Measurements from ENCODE around the gene GNAQ. TPM values are rescaled to one million over a fixed set of nuclear protein-coding genes. Genes with fewer than 3 reads are reported as not detected.

The GNAQ gene
- total and polyA plus RNA-seq, 10 donors = 4.4 to 52.3 (median 31.2) TPM

- no peak for DNase-seq
Measured at GRCh38 chr9:78046112-78046511, 14.5 kb upstream of the GNAQ start.

GRCh38 chr9:78044886-78045285, 13.3 kb upstream of the GNAQ start:
- H3K27me3 ChIP-seq (replicated peaks in 1 of 7) = peaks cover 0 to 12% (median 0%) of the 10 kb centered on the region in 7 donors
- WGBS, 5 donors = 50 to 92% (median 67%) methylated on average over 4 of the region's 4 CpGs
- no peak overlapping the region for H3K27ac ChIP-seq
- TF ChIP-seq POLR2AphosphoS5 (IDR thresholded peaks at IDR 0.05) (no peak), CTCF (IDR thresholded peaks at IDR 0.05 in 8 of 11, conservative IDR thresholded peaks at IDR 0.05 in 3 of 11) (no peak), POLR2A (IDR thresholded peaks at IDR 0.05) (no peak)
- no peaks in the 10 kb centered on the region for H3K4me1 ChIP-seq
- no peaks in the 10 kb centered on the region for H3K36me3 ChIP-seq
- no peak overlapping the region for H3K4me3 ChIP-seq
- DNase-seq = no peak
- no peaks in the 10 kb centered on the region for H3K9me3 ChIP-seq
- intact Hi-C loops (cut with DNase I; ENCODE audit: low total_unique reads) = no loop called here

More at GRCh38 chr9:78046112-78046511, 14.5 kb upstream of the GNAQ start:
- intact Hi-C loops (cut with DNase I; ENCODE audit: low total_unique reads) = no loop called here
- Histone ChIP-seq H3K9me3 (no peaks in the 10 kb centered on the region), H3K36me3 (no peaks in the 10 kb centered on the region), H3K4me3 (no peak overlapping the region), H3K4me1 (no peaks in the 10 kb centered on the region), H3K27me3 (replicated peaks in 1 of 7) (peaks cover 0 to 12% (median 0%) of the 10 kb centered on the region in 7 donors), H3K27ac (no peak overlapping the region)
- TF ChIP-seq POLR2A (IDR thresholded peaks at IDR 0.05) (no peak), CTCF (IDR thresholded peaks at IDR 0.05 in 8 of 11, conservative IDR thresholded peaks at IDR 0.05 in 3 of 11) (no peak), POLR2AphosphoS5 (IDR thresholded peaks at IDR 0.05) (no peak)

GRCh38 chr9:78044189-78044588, 12.6 kb upstream of the GNAQ start:
- intact Hi-C loops (cut with DNase I; ENCODE audit: low total_unique reads) = no loop called here
- DNase-seq = no peak
- 89 to 95% (median 93%) methylated on average over 4 of the region's 4 CpGs for WGBS, 5 donors
- Histone ChIP-seq H3K4me1 (no peaks in the 10 kb centered on the region), H3K9me3 (no peaks in the 10 kb centered on the region), H3K27ac (no peak overlapping the region), H3K4me3 (no peak overlapping the region), H3K36me3 (no peaks in the 10 kb centered on the region), H3K27me3 (replicated peaks in 1 of 7) (peaks cover 0 to 12% (median 0%) of the 10 kb centered on the region in 7 donors)
- no peak for TF ChIP-seq POLR2AphosphoS5 (IDR thresholded peaks at IDR 0.05)
- no peak for TF ChIP-seq POLR2A (IDR thresholded peaks at IDR 0.05)
- TF ChIP-seq CTCF (IDR thresholded peaks at IDR 0.05 in 8 of 11, conservative IDR thresholded peaks at IDR 0.05 in 3 of 11) = no peak

GRCh38 chr9:78041971-78042370, 10.4 kb upstream of the GNAQ start:
- H3K27ac ChIP-seq = no peak overlapping the region
- H3K4me1 ChIP-seq = no peaks in the 10 kb centered on the region
- H3K27me3 ChIP-seq (replicated peaks in 1 of 7) = peaks cover 0 to 12% (median 0%) of the 10 kb centered on the region in 7 donors
- WGBS, 5 donors = 87 to 96% (median 91%) methylated on average over 2 of the region's 2 CpGs
- intact Hi-C loops (cut with DNase I; ENCODE audit: low total_unique reads) = no loop called here
- no peaks in the 10 kb centered on the region for H3K36me3 ChIP-seq
- H3K4me3 ChIP-seq = no peak overlapping the region
- TF ChIP-seq CTCF (IDR thresholded peaks at IDR 0.05 in 8 of 11, conservative IDR thresholded peaks at IDR 0.05 in 3 of 11) = no peak
- TF ChIP-seq POLR2A (IDR thresholded peaks at IDR 0.05) = no peak
- TF ChIP-seq POLR2AphosphoS5 (IDR thresholded peaks at IDR 0.05) = no peak
- no peaks in the 10 kb centered on the region for H3K9me3 ChIP-seq
- no peak for DNase-seq
